Gastroesophageal sphincter (tissue), 4 donors: ENCODE measurements around the gene CHERP. TPM values are rescaled to one million over a fixed set of nuclear protein-coding genes. Genes with fewer than 3 reads are reported as not detected.

Experiments used
- ATAC-seq: fragments of 150-250 bp; one replicate; pipeline ENCODE4 v1.9.1; 2016; ENCODE audit warnings: mild to moderate bottlenecking, moderate library complexity
- H3K27ac ChIP-seq, 4 donors: fragments of 200-600 bp; sonication (generic) in 3 of 4; 1 replicate in 3 of 4; 2 replicates in 1 of 4; pipeline ENCODE4 v1.5.1; 2016 to 2019
- H3K27me3 ChIP-seq: fragments of 200-600 bp; sonication (generic); one replicate; pipeline ENCODE4 v1.5.1; 2019
- H3K36me3 ChIP-seq, 2 donors: fragments of 200-600 bp; sonication (generic); one replicate each; pipeline ENCODE4 v1.5.1; 2019; ENCODE audit warnings: control low read depth in 1 of 2
- H3K4me1 ChIP-seq, 3 donors: fragments of 200-600 bp; sonication (generic); 1 replicate in 2 of 3; 2 replicates in 1 of 3; pipeline ENCODE4 v1.5.1; 2016 to 2019; ENCODE audit warnings: control low read depth in 2 of 3
- H3K4me3 ChIP-seq, 2 donors: fragments of 200-600 bp; sonication (generic); one replicate each; pipeline ENCODE4 v1.5.1; 2019; ENCODE audit warnings: mild to moderate bottlenecking in 1 of 2, moderate library complexity in 1 of 2
- H3K9me3 ChIP-seq, 3 donors: fragments of 200-600 bp; sonication (generic); one replicate each; pipeline ENCODE4 v1.5.1; 2017 to 2019; ENCODE audit warnings: control low read depth in 2 of 3
- EP300 ChIP-seq: sonication (generic); formaldehyde crosslinking; IDR thresholded peaks from one replicate; pipeline ENCODE4 v1.6.1; 2017; ENCODE audit warnings: antibody characterized with exemption, mild to moderate bottlenecking
- POLR2A ChIP-seq, 2 donors: fragments of 450-650 bp; IDR thresholded peaks; one replicate each; pipeline ENCODE4 v1.6.1; 2017; ENCODE audit warnings: antibody characterized with exemption in 2 of 2, mild to moderate bottlenecking in 2 of 2, moderate library complexity in 1 of 2
- POLR2AphosphoS5 ChIP-seq: sonication (generic); formaldehyde crosslinking; IDR thresholded peaks from one replicate; pipeline ENCODE4 v1.6.1; 2017; ENCODE audit warnings: antibody characterized with exemption
- WGBS, 2 donors: methylation state at CpG; one replicate each; pipeline ENCODE4 v1.1.5; 2018; ENCODE audit warnings: low coverage in 1 of 2; 5-methylcytosine and 5-hydroxymethylcytosine counted together
- total RNA-seq, 4 donors: library from RNA; depleted of rRNA; stranded (reverse); fragments of >200 nt; gene quantifications; one replicate each; pipeline ENCODE4 v1.1.0, GENCODE V29; 2016
- TF ChIP-seq, protein P1 (sequence below), 4 experiments: fragments of 200-600 bp in 2 of 4; fragments of 450-650 bp in 2 of 4; sonication (generic) in 1 of 4; IDR thresholded peaks; one replicate each; pipeline ENCODE4 v1.5.1; 2017 to 2019; ENCODE audit warnings: antibody characterized with exemption in 4 of 4, mild to moderate bottlenecking in 2 of 4, moderate library complexity in 2 of 4

Gene CHERP, protein sequence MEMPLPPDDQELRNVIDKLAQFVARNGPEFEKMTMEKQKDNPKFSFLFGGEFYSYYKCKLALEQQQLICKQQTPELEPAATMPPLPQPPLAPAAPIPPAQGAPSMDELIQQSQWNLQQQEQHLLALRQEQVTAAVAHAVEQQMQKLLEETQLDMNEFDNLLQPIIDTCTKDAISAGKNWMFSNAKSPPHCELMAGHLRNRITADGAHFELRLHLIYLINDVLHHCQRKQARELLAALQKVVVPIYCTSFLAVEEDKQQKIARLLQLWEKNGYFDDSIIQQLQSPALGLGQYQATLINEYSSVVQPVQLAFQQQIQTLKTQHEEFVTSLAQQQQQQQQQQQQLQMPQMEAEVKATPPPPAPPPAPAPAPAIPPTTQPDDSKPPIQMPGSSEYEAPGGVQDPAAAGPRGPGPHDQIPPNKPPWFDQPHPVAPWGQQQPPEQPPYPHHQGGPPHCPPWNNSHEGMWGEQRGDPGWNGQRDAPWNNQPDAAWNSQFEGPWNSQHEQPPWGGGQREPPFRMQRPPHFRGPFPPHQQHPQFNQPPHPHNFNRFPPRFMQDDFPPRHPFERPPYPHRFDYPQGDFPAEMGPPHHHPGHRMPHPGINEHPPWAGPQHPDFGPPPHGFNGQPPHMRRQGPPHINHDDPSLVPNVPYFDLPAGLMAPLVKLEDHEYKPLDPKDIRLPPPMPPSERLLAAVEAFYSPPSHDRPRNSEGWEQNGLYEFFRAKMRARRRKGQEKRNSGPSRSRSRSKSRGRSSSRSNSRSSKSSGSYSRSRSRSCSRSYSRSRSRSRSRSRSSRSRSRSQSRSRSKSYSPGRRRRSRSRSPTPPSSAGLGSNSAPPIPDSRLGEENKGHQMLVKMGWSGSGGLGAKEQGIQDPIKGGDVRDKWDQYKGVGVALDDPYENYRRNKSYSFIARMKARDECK
- 10 to 100 TPM in 1 of 4 donors, 1 to 10 TPM in 3; 5.7 to 12.7 (median 6.6) TPM for total RNA-seq

DNA sequence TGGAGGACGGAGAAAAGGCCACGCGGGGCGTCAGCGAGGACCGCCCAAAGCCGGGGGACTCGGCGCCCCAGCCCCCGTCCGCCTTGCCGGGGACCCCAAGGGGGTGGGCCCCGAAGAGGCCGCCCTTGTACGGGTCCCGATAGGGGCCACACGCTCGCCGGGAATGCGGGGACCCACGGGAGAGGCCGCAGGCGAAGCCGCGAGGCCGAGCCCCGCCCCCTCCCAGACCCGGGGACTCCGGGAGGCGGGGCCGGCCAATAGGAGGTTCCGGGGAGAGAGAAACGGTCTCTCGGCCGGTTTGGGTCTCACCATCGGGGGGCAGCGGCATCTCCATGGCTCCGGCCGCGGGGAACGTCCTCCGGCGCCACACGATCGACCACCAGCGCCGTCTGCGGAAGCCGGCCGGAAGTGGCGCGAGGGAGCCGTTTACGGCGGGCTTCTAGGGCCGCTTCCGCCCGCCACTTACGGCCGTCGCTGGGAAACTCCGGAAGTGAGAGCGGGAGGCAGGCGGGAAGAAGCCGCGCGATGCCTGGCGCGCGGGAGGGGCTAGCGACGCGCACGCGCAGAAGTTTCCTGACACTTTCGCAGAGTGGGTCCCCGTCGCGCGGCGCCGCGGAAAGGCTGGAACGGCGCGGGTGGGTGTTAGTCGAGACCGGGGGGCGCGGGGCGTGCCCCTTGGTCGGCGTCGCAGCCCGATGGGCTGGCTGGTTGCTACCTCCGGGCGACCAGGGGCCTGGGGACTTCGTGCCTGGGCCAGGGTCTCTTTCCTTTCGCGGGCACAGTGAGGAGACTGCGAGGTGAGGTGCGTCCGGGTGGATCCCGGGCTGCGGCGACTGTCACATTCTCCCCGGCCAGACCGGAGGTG is at the start of gene CHERP:
CHERP (minus strand) TSS at position 393 of the 865 bp plus-strand sequence; CDS start at position 334, 59 bp downstream.
- 0% methylated on average over 9 of the region's 108 CpGs; no CpG with 5 or more reads in 1 of the 2 donors for WGBS, 2 donors
- Histone ChIP-seq H3K36me3 (peaks cover 0 to 31% of the 10 kb centered on the region in 2 donors), H3K4me1 (peaks cover 0 to 71% (median 17%) of the 10 kb centered on the region in 3 donors), H3K9me3 (no peaks in the 10 kb centered on the region), H3K27ac (peak within 1 kb of the TSS; percentile 61 to 91 (median 88)), H3K27me3 (no peaks in the 10 kb centered on the region), H3K4me3 (peak within 1 kb of the TSS; percentile 77 to 99)
- ATAC-seq, result peak; percentile 98
- TF ChIP-seq, protein P1, sequence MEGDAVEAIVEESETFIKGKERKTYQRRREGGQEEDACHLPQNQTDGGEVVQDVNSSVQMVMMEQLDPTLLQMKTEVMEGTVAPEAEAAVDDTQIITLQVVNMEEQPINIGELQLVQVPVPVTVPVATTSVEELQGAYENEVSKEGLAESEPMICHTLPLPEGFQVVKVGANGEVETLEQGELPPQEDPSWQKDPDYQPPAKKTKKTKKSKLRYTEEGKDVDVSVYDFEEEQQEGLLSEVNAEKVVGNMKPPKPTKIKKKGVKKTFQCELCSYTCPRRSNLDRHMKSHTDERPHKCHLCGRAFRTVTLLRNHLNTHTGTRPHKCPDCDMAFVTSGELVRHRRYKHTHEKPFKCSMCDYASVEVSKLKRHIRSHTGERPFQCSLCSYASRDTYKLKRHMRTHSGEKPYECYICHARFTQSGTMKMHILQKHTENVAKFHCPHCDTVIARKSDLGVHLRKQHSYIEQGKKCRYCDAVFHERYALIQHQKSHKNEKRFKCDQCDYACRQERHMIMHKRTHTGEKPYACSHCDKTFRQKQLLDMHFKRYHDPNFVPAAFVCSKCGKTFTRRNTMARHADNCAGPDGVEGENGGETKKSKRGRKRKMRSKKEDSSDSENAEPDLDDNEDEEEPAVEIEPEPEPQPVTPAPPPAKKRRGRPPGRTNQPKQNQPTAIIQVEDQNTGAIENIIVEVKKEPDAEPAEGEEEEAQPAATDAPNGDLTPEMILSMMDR (IDR thresholded peaks at IDR 0.05), result peak in 1 of 4 experiments; percentile 14
- TF ChIP-seq POLR2AphosphoS5 (peak; percentile 87), POLR2A (IDR thresholded peaks at IDR 0.05) (peak; percentile 73 to 79), EP300 (no peak)

DNA sequence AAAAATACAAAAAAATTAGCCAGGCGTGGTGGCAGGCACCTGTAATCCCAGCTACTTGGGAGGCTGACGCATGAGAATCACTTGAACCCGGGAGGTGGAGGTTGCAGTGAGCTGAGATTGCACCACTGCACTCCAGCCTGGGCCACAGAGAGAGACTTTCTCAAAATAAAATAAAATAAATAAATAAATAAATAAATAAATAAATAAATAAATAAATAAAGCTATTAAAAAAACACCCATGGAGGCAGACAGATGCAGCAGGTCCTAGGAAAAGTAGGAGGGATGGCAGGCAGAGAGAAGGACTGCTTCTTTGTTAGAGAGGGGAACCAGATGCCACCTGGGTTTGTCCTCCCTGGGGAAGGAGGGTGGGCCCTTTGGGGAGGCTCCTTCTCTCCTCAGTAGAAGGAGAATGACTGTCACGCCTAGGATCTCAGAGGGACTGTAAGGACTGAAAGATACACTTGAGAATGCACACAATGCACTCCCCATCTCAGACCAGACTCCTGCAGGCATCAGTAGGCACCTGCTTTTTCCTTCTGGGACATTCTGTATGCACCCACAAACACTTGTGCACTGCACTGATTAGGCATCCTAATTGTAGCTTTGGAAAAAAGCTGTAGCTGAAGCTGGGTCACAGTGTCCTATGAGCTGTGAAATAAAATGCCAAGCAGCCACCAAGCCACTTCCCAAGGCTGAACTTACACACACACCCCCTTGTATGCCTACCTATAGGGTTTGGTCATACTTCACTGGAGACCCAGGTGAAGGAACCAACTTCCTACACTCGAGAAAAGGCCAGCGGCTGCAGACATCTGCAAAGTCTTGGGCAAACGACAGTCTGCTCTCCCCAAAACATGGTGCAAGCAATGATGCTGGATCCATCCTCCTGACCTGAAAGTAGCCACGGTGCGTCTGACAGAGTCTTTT is 48.9 kb upstream of the CHERP start:
- no peaks in the 10 kb centered on the region for H3K9me3 ChIP-seq
- no peak overlapping the region for H3K27ac ChIP-seq
- TF ChIP-seq, protein P1 (IDR thresholded peaks at IDR 0.05), result no peak
- 83 to 85% methylated on average over 6 to 7 of the region's 9 CpGs for WGBS, 2 donors
- peaks cover 0 to 89% (median 33%) of the 10 kb centered on the region in 3 donors for H3K4me1 ChIP-seq
- H3K27me3 ChIP-seq, result no peaks in the 10 kb centered on the region
- no peak overlapping the region for H3K4me3 ChIP-seq
- ATAC-seq, result no peak
- no peaks in the 10 kb centered on the region for H3K36me3 ChIP-seq

DNA sequence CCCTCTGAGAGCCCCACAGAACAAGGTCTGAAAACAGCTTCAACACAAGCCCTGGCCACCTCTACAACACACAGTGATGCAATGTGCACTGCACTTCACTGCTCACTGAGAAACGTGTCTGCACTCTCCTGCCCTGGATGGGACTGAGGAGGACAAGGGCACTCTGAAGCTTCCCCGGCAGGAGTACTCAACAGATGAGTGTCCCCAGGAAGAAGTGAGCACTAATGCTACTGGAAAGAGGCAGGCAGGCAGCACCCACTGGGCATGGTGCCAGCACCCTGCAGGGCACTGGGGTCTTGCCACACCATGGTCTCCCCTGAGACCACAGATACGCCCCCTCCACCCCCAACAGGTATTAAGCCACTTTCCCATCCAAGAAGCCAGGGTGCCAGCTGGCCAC is 47.7 kb upstream of the CHERP start:
- Histone ChIP-seq H3K36me3 (no peaks in the 10 kb centered on the region), H3K4me3 (no peak overlapping the region), H3K9me3 (no peaks in the 10 kb centered on the region), H3K27ac (no peak overlapping the region), H3K27me3 (no peaks in the 10 kb centered on the region), H3K4me1 (peaks cover 0 to 89% (median 33%) of the 10 kb centered on the region in 3 donors)
- WGBS, 2 donors, result 64% methylated on average over 2 of the region's 3 CpGs; no CpG with 5 or more reads in 1 of the 2 donors
- no peak for ATAC-seq
- no peak for TF ChIP-seq POLR2A (IDR thresholded peaks at IDR 0.05)
- TF ChIP-seq EP300, result no peak
- TF ChIP-seq, protein P1 (IDR thresholded peaks at IDR 0.05), result no peak
- TF ChIP-seq POLR2AphosphoS5, result no peak
